Measurements from ENCODE around the gene LRRC70.
"Not testable (repeated sequence)": the region's sequence is repeated elsewhere in the genome, so short reads cannot be mapped to it uniquely, and the experiment has no call there.

The LRRC70 gene

GRCh38 chr5:62608529-62609511 lies 30.2 kb downstream of the LRRC70 start:
- no peak for DNase-seq

GRCh38 chr5:62614355-62614754 lies 35.7 kb downstream of the LRRC70 start:
- DNase-seq = no peak

GRCh38 chr5:62616615-62617277 lies 38.1 kb downstream of the LRRC70 start:
- DNase-seq = no peak

- DNase-seq = no peak
Observed at GRCh38 chr5:62617943-62618342, 39.3 kb downstream of the LRRC70 start.

- DNase-seq = no peak
Observed at GRCh38 chr5:62620761-62621160, 42.1 kb downstream of the LRRC70 start.

- DNase-seq = no peak
Observed at GRCh38 chr5:62621280-62621679, 42.7 kb downstream of the LRRC70 start.

GRCh38 chr5:62623271-62623670 lies 44.7 kb downstream of the LRRC70 start:
- DNase-seq = no peak

GRCh38 chr5:62624436-62624835 lies 45.8 kb downstream of the LRRC70 start:
- DNase-seq = not testable (repeated sequence)

- DNase-seq = no peak
Observed at GRCh38 chr5:62626534-62626933, 47.9 kb downstream of the LRRC70 start.

- no peak for DNase-seq
Observed at GRCh38 chr5:62627121-62627520, 48.5 kb downstream of the LRRC70 start.

- no peak for DNase-seq
Observed at GRCh38 chr5:62627901-62628300, 49.3 kb downstream of the LRRC70 start.
